Panc1 (cell line): ENCODE results near the gene ORM2. TPM values are rescaled to one million over a fixed set of nuclear protein-coding genes. Genes with fewer than 3 reads are reported as not detected.

Source experiments
- ATAC-seq: fragments of 200-7000 bp; cut with Tn5 transposase; 2 replicates; pipeline ENCODE4 v1.9.1; 2020; ENCODE audit warnings: mild to moderate bottlenecking, moderate library complexity
- BruUV-seq: library from RNA; stranded (reverse); fragments of 400-500 nt; replicated peaks from 2 replicates; lab custom pipeline; 2021; lab: Mats Ljungman, UMichigan
- CTCF ChIA-PET: fragments of 300-600 bp; sonication (Branson Sonifier 250); formaldehyde crosslinking; loops from one replicate; lab custom pipeline; 2022; ENCODE audit warnings: antibody characterized with exemption; lab: Charles Lee
- POLR2A ChIA-PET: fragments of 300-600 bp; sonication (Branson Sonifier 250); formaldehyde crosslinking; loops from one replicate; lab custom pipeline; 2022; ENCODE audit warnings: antibody characterized with exemption; lab: Charles Lee
- DNase-seq: peaks from one replicate; pipeline ENCODE4 v3.0.0-alpha.2; 2010; ENCODE audit warnings: low read depth, low spot score
- H3K27ac ChIP-seq: 2 replicates; pipeline ENCODE4 v1.5.1; 2011; ENCODE audit warnings: mild to moderate bottlenecking, low read length, inconsistent platforms
- H3K27me3 ChIP-seq: fragments of 200-500 bp; sonication (Bioruptor generic); 2 replicates; pipeline ENCODE4 v1.6.0; 2014; ENCODE audit warnings: low read length, inconsistent platforms; ENCODE audit not compliant: control insufficient read depth, insufficient read depth
- H3K36me3 ChIP-seq: fragments of 200-500 bp; sonication (Bioruptor generic); 2 replicates; pipeline ENCODE4 v1.5.1; 2014; ENCODE audit warnings: inconsistent platforms, mild to moderate bottlenecking, low read length, moderate library complexity; ENCODE audit not compliant: control insufficient read depth, insufficient read depth
- H3K4me1 ChIP-seq: 2 replicates; pipeline ENCODE4 v1.5.1; 2011; ENCODE audit warnings: inconsistent platforms, mild to moderate bottlenecking, low read length, moderate library complexity; ENCODE audit not compliant: control insufficient read depth, insufficient read depth
- H3K4me3 ChIP-seq, 2 experiments: 2 replicates each; pipeline ENCODE4 v1.5.1; 2011 to 2012; ENCODE audit warnings: low read depth in 2 of 2, low read length in 2 of 2, mild to moderate bottlenecking in 2 of 2, inconsistent platforms in 1 of 2, moderate library complexity in 1 of 2
- H3K9me3 ChIP-seq: fragments of 200-500 bp; sonication (Bioruptor generic); 2 replicates; pipeline ENCODE4 v1.5.1; 2014; ENCODE audit warnings: low read depth, mild to moderate bottlenecking, inconsistent platforms, low read length, moderate library complexity; ENCODE audit not compliant: control insufficient read depth, insufficient read depth
- CTCF ChIP-seq: fragments of 450-650 bp; IDR thresholded peaks from 2 replicates; pipeline ENCODE4 v1.5.1; 2017; ENCODE audit warnings: mild to moderate bottlenecking
- POLR2AphosphoS5 ChIP-seq: IDR thresholded peaks from 2 replicates; pipeline ENCODE4 v1.6.1; 2012; ENCODE audit warnings: mild to moderate bottlenecking, low read depth, low read length, moderate library complexity
- REST ChIP-seq, 2 experiments: IDR thresholded peaks; 2 replicates each; pipeline ENCODE4 v1.6.1; 2011 to 2012; ENCODE audit warnings: low read depth in 2 of 2, control low read depth in 1 of 2, low read length in 1 of 2, mild to moderate bottlenecking in 1 of 2, moderate library complexity in 1 of 2; ENCODE audit not compliant: insufficient read depth in 1 of 2
- SIN3A ChIP-seq: IDR thresholded peaks from 2 replicates; pipeline ENCODE4 v1.6.1; 2012; ENCODE audit warnings: low read depth, mild to moderate bottlenecking, low read length, moderate library complexity, borderline replicate concordance; ENCODE audit not compliant: insufficient read depth
- TCF7L2 ChIP-seq: IDR thresholded peaks from 2 replicates; pipeline ENCODE4 v1.6.1; 2011; ENCODE audit warnings: mild to moderate bottlenecking, low read depth, low read length, inconsistent platforms
- in situ Hi-C: cut with HindIII; loops from 2 replicates; pipeline ENCODE4 v1.10.0; 2016; ENCODE audit warnings: low sequenced_read_pairs, low pct_unique_long_range_greater_than_20kb
- intact Hi-C: fragments of 100-400 bp; cut with micrococcal nuclease; formaldehyde crosslinking; loops from one replicate; pipeline ENCODE4 v1.10.0; 2022; ENCODE audit not compliant: unreplicated experiment
- total RNA-seq: library from RNA; stranded (reverse); gene quantifications from one replicate; pipeline ENCODE4 v1.2.1, GENCODE V29; 2021; ENCODE audit not compliant: unreplicated experiment

ORM2 gene
- total RNA-seq, 1 experiment from 2014 or later, result 0.77 TPM

- BruUV-seq, result no TSS peak
- ATAC-seq, result no peak
- CTCF ChIA-PET, result no interaction called here
- Histone ChIP-seq H3K27ac (no peak overlapping the region), H3K4me3 (no peak overlapping the region), H3K9me3 (no peaks in the 10 kb centered on the region), H3K27me3 (no peaks in the 10 kb centered on the region), H3K4me1 (no peaks in the 10 kb centered on the region), H3K36me3 (no peaks in the 10 kb centered on the region)
- no peak for DNase-seq
- intact Hi-C loops, result no loop called here
- TF ChIP-seq POLR2AphosphoS5 (no peak), SIN3A (no peak), CTCF (no peak), REST (IDR thresholded peaks at IDR 0.05; ENCODE audit: insufficient read depth in 1 of 2, low read depth in 2 of 2, low read length in 1 of 2) (no peak), TCF7L2 (no peak)
- in situ Hi-C loops, result no loop called here
- POLR2A ChIA-PET, result no interaction called here
Observed at GRCh38 chr9:114314881-114315722, 14.6 kb upstream of the ORM2 start.

DNA sequence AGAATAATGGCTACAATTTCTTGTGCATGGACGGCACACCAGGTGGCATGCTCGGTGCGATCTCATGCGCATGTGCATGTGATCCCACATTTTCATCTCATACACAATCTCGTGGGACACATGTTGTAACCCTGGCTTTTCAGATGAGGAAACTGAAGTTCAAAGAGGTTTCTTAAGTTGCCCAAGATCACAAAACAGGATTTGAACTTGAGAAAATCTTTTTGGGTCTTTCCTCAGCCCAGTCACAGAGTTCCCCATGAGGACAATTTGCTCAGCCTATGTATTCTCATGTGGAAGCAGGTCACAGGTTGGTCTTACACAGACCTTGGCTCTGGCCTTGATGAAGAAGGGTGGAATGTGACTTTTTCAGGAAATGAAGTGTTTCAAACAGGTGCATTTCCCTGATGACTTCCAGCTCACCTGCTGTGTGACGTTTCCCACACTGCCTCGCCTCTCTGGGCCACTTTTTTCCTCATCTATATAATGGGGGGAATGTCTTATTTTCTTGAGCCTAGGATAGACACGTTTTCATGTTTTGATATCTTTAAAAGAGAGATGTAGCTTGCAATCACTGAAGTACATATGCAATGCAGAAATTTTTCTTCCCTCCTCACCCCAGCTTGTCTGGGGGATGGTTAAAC is 13.8 kb upstream of the ORM2 start:
- ChIA-PET CTCF (no interaction called here), POLR2A (no interaction called here)
- in situ Hi-C loops (no loop called here), intact Hi-C loops (no loop called here)
- H3K27ac ChIP-seq, result no peak overlapping the region
- H3K4me3 ChIP-seq, result no peak overlapping the region
- no peaks in the 10 kb centered on the region for H3K36me3 ChIP-seq
- no peak for ATAC-seq
- H3K9me3 ChIP-seq, result no peaks in the 10 kb centered on the region
- H3K4me1 ChIP-seq, result no peaks in the 10 kb centered on the region
- TF ChIP-seq REST (IDR thresholded peaks at IDR 0.05; ENCODE audit: insufficient read depth in 1 of 2, low read depth in 2 of 2, low read length in 1 of 2) (no peak), SIN3A (no peak), CTCF (no peak), POLR2AphosphoS5 (no peak), TCF7L2 (no peak)
- DNase-seq, result no peak
- H3K27me3 ChIP-seq, result no peaks in the 10 kb centered on the region
- BruUV-seq, result no TSS peak
